ENCODE data around the gene CDRT4.
A peak's percentile ranks its signal among the peaks of the same experiment; 100 is the strongest.

CDRT4 gene

GRCh38 chr17:15437303-15437635 lies 30.2 kb downstream of the CDRT4 start:
- no peak overlapping the region for H3K9ac ChIP-seq (ENCODE audit: low read depth, low read length)
- no peaks in the 10 kb centered on the region for H3K36me3 ChIP-seq (ENCODE audit: insufficient read depth, low read length)
- H3K4me1 ChIP-seq (ENCODE audit: insufficient read depth, low read length), result peaks cover 8% of the 10 kb centered on the region; the same call in 1 of the 2 replicates
- TF ChIP-seq CTCF (IDR thresholded peaks at IDR 0.05; ENCODE audit: borderline replicate concordance, extremely low read depth, low read length, poor library complexity, severe bottlenecking) (no peak), EZH2 (IDR thresholded peaks at IDR 0.05; ENCODE audit: borderline replicate concordance, low read depth, low read length, severe bottlenecking) (no peak)
- DNase-seq (no peak), ATAC-seq (ENCODE audit: insufficient read depth, low read depth) (no peak)
- no peaks in the 10 kb centered on the region for H4K20me1 ChIP-seq (ENCODE audit: insufficient read depth, low read length)
- no peaks in the 10 kb centered on the region for H3K79me2 ChIP-seq (ENCODE audit: insufficient read depth, low read length)
- no peaks in the 10 kb centered on the region for H3K27me3 ChIP-seq (ENCODE audit: insufficient read depth, low read length, poor library complexity)
- H3K27ac ChIP-seq (ENCODE audit: low read length), result no peak overlapping the region
- no peaks in the 10 kb centered on the region for H3K9me3 ChIP-seq (ENCODE audit: insufficient read depth, low read length, severe bottlenecking)
- H3K4me3 ChIP-seq (ENCODE audit: low read depth in 1 of 2, low read length in 2 of 2), result no peak overlapping the region
- H3K4me2 ChIP-seq (ENCODE audit: insufficient read depth, low read length), result no peak overlapping the region
- peak overlapping the region; percentile 40; the same call in 1 of the 2 replicates for H2AFZ ChIP-seq (ENCODE audit: low read depth, low read length)

GRCh38 chr17:15436473-15437302 lies 30.7 kb downstream of the CDRT4 start:
- peak; percentile 67 for DNase-seq
- ATAC-seq (ENCODE audit: insufficient read depth, low read depth), result peak; percentile 67
- Histone ChIP-seq H3K4me1 (ENCODE audit: insufficient read depth, low read length) (peaks cover 8% of the 10 kb centered on the region; the same call in 1 of the 2 replicates), H2AFZ (ENCODE audit: low read depth, low read length) (peak overlapping the region; percentile 40; the same call in 1 of the 2 replicates), H3K4me3 (ENCODE audit: low read depth in 1 of 2, low read length in 2 of 2) (no peak overlapping the region), H3K4me2 (ENCODE audit: insufficient read depth, low read length) (no peak overlapping the region), H3K9me3 (ENCODE audit: insufficient read depth, low read length, severe bottlenecking) (no peaks in the 10 kb centered on the region), H3K9ac (ENCODE audit: low read depth, low read length) (no peak overlapping the region), H3K79me2 (ENCODE audit: insufficient read depth, low read length) (no peaks in the 10 kb centered on the region), H3K27ac (ENCODE audit: low read length) (no peak overlapping the region), H3K36me3 (ENCODE audit: insufficient read depth, low read length) (no peaks in the 10 kb centered on the region), H4K20me1 (ENCODE audit: insufficient read depth, low read length) (no peaks in the 10 kb centered on the region), H3K27me3 (ENCODE audit: insufficient read depth, low read length, poor library complexity) (no peaks in the 10 kb centered on the region)
- TF ChIP-seq EZH2 (IDR thresholded peaks at IDR 0.05; ENCODE audit: borderline replicate concordance, low read depth, low read length, severe bottlenecking), result no peak
- TF ChIP-seq CTCF (IDR thresholded peaks at IDR 0.05; ENCODE audit: borderline replicate concordance, extremely low read depth, low read length, poor library complexity, severe bottlenecking), result peak; percentile 59

- H2AFZ ChIP-seq (ENCODE audit: low read depth, low read length), result no peak overlapping the region
- H3K27ac ChIP-seq (ENCODE audit: low read length), result no peak overlapping the region
- no peaks in the 10 kb centered on the region for H3K27me3 ChIP-seq (ENCODE audit: insufficient read depth, low read length, poor library complexity)
- no peaks in the 10 kb centered on the region for H3K79me2 ChIP-seq (ENCODE audit: insufficient read depth, low read length)
- ATAC-seq (ENCODE audit: insufficient read depth, low read depth), result no peak
- no peak overlapping the region for H3K4me2 ChIP-seq (ENCODE audit: insufficient read depth, low read length)
- H3K4me3 ChIP-seq (ENCODE audit: low read depth in 1 of 2, low read length in 2 of 2), result no peak overlapping the region
- TF ChIP-seq EZH2 (IDR thresholded peaks at IDR 0.05; ENCODE audit: borderline replicate concordance, low read depth, low read length, severe bottlenecking), result no peak
- TF ChIP-seq CTCF (IDR thresholded peaks at IDR 0.05; ENCODE audit: borderline replicate concordance, extremely low read depth, low read length, poor library complexity, severe bottlenecking), result no peak
- no peaks in the 10 kb centered on the region for H3K9me3 ChIP-seq (ENCODE audit: insufficient read depth, low read length, severe bottlenecking)
- H3K4me1 ChIP-seq (ENCODE audit: insufficient read depth, low read length), result peaks cover 8% of the 10 kb centered on the region; the same call in 1 of the 2 replicates
- no peak overlapping the region for H3K9ac ChIP-seq (ENCODE audit: low read depth, low read length)
- no peaks in the 10 kb centered on the region for H4K20me1 ChIP-seq (ENCODE audit: insufficient read depth, low read length)
- H3K36me3 ChIP-seq (ENCODE audit: insufficient read depth, low read length), result no peaks in the 10 kb centered on the region
- no peak for DNase-seq
Observed at GRCh38 chr17:15434956-15435355, 32.5 kb downstream of the CDRT4 start.

Data from DND-41 (cell line).